GM18868 (cell line): ENCODE measurements around the gene COPRS.
"Not testable (repeated sequence)": the region's sequence is repeated elsewhere in the genome, so short reads cannot be mapped to it uniquely, and the experiment has no call there.

Source experiments
- ATAC-seq: cut with Tn5 transposase; IDR thresholded peaks from one replicate; pipeline ENCODE4 v1.9.1; 2021; ENCODE audit warnings: mild to moderate bottlenecking, moderate library complexity; ENCODE audit not compliant: unreplicated experiment

The COPRS gene

DNA sequence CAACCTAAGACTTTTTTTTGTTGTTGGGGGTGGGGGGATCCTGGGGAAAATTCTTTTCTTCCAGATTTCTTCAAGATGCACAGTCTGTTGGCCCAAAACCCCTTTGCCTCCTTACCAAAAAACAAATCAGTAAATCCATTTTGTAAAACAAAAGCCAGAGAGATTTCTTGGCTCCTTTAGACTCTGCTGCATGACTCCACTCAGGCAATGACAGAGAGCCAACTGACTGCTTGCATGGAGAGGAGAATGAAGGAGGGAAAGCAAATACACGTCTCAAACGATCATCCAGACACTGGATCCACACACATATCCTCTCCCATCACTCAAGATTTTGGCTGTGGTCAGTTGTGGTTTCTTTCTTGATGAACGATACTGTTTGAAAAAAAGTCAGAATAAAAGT is 13.8 kb downstream of the COPRS start:
- ATAC-seq: no peak

DNA sequence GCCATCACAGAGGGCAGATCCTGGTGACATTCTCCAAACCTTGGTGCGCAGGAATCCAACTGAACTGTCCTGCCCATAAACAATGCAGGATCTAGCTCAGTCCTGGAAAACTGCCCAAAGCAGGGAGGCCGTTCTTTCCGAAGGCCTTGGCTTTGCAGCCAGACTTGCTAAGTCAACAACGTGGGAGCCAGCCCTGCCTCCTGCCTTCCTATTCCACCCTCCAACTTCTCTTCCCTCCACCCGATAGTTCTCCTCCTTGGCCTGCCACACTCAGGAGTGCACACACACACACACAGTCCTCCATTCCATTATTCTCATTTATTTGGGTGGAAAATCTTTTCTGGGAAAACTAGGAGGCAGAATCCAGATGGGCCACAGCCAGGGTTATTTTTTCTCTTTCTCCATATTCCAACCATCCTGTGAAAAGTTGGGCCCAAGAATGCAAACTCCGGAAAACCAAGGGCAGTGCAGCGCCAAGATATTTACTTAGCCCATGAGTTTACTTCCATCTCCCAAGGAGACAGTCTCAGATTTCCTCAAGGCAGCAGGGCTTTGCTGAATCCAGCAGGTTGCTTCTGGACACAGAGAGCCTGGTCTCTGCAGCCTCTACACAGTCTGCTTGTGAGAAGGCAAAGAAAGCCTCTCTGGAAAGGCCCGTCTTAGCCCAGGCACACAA is 15.8 kb downstream of the COPRS start:
- ATAC-seq: no peak

GRCh38 chr17:31842195-31843069 is 16.6 kb downstream of the COPRS start:
- no peak for ATAC-seq

DNA sequence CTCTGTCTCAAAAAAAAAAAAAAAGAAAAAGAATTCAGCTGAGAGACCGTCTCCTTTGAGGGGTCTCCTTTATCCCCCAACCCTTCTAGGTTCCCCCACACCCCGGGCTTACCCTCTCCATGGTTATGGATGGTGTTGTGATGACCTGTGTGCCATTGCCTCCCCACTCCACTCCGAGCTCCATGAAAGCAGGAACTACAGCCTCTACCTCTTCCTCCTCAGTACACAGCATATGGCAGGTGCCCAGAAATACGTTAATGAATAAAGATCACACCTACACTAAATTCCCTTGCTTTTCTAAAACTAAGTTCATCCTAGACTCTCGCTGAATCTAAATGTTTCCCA is 17.2 kb downstream of the COPRS start:
- no peak for ATAC-seq

DNA sequence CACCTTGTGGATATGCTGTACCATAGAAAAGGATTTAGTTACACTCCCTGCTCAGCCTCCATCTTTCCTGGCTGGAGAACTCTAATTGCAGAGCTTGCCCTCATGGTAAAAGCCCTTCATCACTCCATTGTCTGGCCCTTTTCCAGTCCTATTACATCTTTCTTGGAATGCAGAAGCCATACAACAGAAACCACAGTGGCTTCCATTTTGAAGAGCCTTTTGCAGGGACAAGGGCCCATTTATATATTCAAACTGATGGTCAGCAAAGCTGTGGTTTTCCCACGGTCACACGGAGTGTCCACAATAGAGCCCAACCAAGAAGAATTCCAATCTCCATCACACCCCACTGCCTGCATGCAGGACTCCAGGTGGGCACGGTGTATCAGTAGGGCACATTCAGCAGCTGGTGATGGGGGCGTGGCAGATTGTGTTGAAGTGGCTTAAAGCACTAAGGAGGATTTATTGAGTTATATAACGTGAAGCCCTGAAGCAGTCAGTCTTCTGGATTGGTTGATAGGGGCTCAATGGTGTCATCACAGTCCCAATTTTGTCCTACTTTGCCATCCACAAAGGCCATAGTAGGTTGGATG is 20.3 kb downstream of the COPRS start:
- ATAC-seq: no peak

DNA sequence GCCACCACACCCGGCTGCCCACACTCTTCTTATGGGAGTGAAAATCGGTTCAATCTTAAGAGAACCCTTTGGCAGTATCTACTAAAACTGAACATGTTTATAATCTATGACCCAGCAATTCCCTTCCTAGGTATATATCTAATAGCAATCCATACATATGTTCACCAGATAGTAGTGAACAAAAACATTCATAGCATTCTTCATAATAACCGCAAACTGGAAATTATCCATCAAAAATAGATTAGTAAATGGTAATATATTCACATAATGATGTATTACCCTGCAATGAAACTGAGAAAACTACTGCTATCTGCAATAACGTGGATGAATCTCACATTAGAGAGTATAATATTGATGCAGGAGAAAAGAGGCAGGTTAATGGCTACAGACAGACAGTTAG is 23.1 kb downstream of the COPRS start:
- ATAC-seq: no peak

DNA sequence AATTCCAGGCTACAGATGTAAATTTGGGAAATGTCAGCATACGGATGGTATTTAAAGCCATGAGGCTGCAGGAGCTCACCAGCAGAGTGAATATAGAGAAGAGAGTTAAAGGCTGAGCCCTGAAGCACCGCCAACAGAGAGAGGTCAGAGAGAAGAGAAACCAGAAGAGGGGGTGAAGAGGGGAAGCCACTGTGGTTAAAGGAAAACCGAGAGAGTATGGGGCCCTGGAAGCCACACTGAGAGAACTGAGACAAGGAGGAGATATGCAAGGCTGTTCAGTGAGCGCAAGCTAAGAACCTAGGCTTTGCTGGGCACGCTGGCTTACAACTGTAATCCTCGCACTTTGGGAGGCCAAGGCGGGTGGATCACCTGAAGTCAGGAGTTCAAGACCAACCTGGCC is 24.6 kb downstream of the COPRS start:
- no peak for ATAC-seq

- no peak for ATAC-seq
Measured at GRCh38 chr17:31832746-31833145, 26.3 kb downstream of the COPRS start.

DNA sequence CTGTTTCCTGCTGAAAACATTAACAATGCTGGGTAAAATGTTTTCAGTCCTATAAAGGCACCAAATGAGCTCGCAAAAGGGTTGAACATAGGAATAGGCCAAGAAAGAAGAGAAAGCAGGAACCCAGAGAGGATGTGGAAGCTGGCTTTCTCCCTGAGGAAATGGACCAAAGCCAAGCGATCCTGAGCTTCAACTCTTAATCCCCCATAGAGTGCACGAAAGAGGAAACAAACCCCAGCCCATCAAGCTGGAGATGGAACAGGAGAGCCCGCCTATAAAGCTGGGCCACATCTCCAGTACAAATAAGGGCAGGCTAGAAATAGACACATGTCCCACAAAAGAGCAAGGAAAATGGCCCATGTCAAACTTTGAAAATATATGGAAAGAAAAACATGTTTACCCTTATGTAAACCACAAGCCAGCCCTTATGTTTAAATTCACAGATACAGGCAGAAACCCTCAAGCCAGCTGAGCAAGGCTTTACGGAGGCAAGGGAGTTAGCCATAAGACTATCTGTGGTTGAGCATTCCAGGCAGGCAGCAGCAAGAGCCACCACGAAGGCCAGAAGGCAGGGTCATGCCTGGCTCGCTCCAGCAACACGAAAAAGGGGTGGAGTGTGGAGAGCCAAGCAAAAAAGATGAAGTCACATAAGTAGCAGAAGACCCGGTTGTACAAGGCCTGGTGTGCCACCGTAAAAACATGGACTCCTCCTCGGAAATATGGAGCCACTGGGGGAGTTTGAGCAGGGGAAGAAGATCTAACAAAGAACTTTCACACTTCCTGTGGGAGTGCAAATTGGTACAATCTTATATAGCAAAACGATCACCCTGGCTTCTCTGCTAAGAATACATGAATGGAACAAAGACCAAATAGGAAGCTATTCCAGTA is 27.8 kb downstream of the COPRS start:
- no peak for ATAC-seq

DNA sequence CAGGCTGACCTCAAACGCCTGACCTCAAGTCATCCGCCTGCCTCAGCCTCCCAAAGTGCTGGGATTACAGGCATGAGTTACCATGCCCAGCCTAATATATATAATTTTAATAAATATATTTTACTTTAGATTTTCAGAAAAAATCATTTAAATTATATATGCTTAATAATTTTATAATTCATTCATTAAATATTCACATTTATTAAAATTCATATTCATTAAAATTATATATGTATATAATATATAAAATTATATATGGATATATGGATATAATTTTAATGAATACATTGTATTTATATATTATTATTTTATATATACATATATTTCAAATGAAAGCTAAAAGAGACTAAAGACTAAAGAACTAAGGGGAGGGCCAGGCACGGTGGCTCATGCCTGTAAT is 29.4 kb downstream of the COPRS start:
- ATAC-seq: no peak

DNA sequence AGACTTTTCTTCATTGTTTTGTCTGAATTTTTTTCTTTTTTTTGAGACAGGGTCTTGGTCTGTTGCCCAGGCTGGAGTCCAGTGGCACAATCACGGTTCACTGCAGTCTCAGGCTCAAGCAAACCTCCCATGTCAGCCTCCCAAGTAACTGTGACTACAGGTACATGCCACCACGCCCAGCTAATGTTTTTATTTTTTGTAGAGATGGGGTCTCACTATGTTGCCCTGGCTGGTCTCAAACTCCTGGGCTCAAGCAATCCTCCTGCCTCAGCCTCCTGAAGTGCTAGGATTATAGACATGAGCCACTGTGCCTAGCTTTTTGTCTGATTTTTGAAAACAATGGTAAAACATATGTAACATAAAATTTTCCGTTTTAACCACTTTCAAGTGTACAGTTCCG is 30.1 kb downstream of the COPRS start:
- ATAC-seq: not testable (repeated sequence)

- ATAC-seq: no peak
Measured at GRCh38 chr17:31825961-31826691, 32.9 kb downstream of the COPRS start.

DNA sequence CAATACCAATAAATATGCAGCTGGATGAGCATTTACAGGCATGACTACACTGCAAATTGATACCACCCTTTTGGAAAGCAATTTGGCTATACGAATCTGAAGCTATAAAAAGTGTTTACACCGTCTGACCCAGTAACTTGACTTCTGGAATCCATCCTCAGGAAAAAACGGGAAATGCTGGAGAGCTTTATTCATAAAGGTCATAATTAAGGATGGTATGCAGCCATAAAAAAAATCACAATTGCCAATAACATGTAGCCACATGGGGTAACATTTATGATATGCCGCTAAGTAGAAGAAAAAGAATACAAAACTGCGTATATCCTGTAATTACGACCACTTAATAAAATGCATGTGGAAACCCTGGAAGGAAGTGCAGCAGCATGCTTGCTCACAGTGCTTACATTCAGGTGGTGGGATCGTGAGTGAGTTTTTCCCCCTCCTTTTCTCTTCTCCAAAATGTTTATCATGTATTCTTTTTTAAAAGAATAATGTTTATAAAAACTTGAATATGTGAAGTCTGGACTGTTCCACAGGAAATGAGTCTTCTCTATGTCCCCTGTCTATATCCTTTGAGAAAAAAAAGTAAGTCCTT is 34.2 kb downstream of the COPRS start:
- ATAC-seq: no peak

DNA sequence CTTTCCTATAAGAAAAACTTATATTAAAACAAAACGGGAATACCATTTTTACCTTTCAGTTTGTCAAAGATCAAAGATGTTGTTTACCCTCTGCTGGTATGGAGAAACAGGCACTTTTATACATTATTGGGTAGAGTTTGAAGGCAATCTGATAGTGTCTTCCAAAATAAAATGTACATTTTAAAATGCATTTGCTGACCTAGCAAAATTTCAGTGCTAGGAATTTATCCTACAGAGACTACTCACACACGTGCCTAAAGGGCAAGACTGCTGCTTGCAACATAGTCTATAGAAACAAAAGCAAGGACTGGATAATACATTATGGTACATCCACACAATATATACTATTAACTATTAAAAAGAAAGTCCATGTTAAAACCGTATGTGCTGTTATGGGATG is 36.0 kb downstream of the COPRS start:
- no peak for ATAC-seq

DNA sequence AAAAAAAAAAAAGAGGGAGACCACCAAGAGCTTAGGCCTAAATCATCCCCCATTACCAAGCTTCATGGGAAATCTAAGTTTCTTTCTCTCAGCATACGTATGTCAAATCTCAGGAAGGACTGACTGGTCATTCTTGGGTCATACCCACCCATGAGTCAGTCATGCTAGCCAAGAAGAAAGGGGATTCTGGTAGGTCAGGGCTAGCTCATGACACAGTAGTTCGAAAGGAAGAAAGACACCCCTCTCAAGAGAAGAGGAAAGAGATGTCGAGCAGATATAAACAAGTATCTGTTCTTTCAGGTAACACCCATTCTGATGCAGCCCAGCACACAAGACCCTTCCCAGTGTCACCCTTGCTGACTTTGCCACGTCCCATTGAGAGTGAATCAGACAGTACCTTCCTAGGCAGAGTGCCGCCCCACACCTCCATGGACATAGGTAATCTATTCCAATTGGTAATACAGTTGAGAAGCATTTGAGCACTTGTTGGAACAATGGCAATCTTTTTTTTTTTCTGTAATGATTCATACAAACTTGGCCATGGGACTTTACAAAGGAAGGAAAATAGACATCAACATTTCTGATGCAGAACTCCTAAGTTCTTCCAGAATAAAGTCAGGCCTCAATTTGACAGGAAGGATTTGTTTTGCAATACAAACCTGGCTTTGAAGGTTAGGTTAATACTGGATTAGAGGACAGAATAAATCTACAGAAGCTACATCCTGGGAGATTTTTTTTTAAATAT is 38.2 kb downstream of the COPRS start:
- ATAC-seq: no peak

- ATAC-seq: no peak
Measured at GRCh38 chr17:31819578-31819977, 39.5 kb downstream of the COPRS start.

DNA sequence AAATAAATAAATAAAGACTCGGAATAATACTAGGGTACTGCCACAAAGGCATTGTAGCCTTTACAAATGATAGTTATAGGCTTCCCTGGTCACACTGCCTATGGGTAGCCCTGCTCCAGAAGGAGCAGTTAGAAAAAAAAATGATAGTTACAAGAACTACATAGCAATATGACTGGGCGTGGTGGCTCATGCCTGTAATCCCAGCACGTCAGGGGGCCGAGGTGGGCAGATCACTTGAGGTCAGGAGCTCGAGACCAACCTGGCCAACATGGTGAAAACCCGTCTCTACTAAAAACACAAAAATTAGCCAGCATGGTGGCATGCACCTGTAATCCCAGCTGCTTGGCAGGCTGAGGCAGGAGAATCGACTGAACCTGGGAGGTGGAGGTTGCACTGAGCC is 40.2 kb downstream of the COPRS start:
- not testable (repeated sequence) for ATAC-seq

DNA sequence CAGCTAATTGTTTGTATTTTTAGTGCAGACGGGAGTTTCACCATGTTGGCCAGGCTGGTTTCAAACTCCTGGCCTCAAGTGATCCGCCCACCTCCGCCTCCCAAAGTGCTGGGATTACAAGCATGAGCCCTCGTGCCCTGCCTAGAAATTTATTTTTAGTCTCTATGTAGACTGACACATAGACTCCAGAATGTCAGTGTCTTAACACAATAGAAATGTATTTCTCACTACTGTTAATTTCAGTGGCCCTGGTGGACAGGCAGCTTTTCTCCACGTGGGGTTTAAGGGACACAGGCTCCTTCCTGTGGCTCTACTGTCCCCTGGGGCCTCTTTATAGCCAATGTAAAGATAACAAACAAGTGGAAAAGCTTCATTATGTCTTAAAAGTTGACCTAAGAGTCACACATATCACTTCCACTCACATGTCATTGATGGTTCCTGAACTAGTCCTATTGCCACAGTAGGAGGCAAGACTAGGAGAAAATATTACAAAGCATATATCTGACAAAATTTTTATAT is 43.8 kb downstream of the COPRS start:
- no peak for ATAC-seq

DNA sequence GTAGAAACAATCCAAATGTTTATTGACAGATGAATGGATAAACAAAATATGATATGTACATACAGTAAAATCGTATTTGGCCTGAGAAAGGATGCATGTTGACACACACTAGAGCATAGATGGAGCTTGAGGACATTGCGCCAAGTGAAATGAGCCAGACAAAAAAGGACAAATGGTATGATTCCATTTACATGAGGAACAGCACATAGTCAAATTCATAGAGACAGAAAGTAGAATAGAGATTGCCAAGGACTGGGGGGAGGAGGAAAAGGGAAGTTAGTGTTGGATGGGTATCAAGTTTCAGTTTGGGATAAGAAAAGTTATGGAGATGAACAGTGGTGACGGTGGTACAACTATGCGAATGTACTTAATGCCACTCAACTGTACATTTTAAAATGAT is 47.9 kb downstream of the COPRS start:
- no peak for ATAC-seq
